SK-MEL-5 (cell line): Measurements from ENCODE around the gene HS6ST1. TPM values are rescaled to one million over a fixed set of nuclear protein-coding genes. Genes with fewer than 3 reads are reported as not detected.
"Not testable (repeated sequence)": the region's sequence is repeated elsewhere in the genome, so short reads cannot be mapped to it uniquely, and the experiment has no call there.

ENCODE experiments used
- DNase-seq: peaks from one replicate; pipeline ENCODE4 v3.0.0-alpha.2; 2016; ENCODE audit warnings: low read depth, low spot score
- in situ Hi-C: cut with HindIII; loops from 2 replicates; pipeline ENCODE4 v1.10.0; 2016; ENCODE audit warnings: low sequenced_read_pairs, high pct_unique_total_duplicates, low pct_unique_long_range_greater_than_20kb
- total RNA-seq: library from RNA; depleted of rRNA; stranded (reverse); fragments of >200 nt; shearing (Covaris generic); gene quantifications from 2 replicates; pipeline ENCODE4 v1.2.3, GENCODE V29; 2014

The HS6ST1 gene
- total RNA-seq, 1 experiment from 2014 or later, result 6.0 TPM

- no peak for DNase-seq
- in situ Hi-C loops, result no loop called here
These were observed 7.0 kb upstream of the HS6ST1 start for GRCh38 chr2:128325611-128326181.

DNA sequence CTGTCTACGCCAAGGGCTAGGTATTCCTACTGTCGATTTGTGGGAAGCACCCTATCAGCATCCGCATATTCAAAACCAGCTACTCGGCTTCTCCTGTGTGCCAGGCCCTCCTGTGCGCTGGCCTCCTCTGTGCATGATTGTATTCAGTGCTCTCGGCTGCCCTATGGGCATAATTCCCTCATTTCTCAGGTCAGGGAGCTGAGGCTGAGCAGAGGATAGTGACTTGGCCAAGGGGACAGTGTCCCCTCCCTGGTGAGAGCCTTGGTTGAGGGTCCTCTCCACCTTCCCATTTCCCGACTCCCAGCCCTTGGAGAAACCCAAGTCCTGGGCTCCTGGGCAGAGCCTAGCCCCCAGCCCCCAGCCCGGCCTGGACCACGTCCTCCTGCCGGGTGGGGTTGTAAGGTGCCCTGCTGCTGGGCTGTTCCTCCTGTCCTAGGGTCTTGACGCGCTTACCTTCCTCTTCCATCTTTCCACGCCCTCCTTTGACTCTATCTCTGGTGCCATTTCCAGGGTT lies 6.3 kb upstream of the HS6ST1 start:
- in situ Hi-C loops, result no loop called here

DNA sequence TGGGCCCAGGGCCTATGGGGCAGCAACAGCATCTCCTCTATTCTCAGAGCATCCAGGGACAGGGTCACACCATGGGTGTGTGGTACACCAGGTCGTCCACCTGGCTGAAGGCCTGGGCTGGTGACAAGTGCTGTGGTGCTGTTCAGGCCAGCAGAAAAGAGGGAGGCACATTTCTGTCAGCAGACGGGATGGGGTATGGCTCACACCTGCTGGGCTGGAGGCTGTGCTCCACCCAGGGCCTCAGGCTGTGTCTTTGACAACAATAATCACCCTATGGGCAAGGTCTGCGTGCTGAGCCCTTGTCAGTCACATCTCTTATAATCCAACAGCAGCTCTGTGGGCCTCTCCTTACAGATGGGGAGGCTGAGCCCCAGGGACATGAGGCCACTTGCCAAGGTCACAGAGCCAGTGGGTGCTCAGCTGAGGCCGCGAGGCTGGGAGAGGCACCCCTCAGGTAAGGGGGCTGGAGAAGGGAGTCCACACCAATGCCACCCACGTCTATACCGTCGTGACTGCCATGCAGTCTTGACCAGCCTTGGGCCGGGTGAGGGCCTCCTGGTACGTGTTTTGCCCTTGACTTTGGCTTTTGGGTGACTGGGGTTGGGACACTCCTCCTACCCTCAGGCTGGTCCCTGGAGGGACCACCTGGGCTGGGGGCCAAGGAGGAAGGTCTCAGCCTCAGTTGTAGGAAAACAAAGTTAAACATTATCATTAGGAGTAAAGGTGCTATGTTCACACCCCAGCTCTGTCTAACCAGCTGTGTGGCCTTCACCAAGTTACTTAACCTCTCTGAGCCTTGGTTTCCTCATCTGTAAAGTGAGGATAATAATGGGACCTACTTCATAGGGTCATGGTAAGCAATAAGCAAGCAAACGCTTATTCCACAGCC lies 5.6 kb upstream of the HS6ST1 start:
- DNase-seq, result no peak
- in situ Hi-C loops, result no loop called here

More for the DNA sequence above, 6.3 kb upstream of the HS6ST1 start:
- no peak for DNase-seq

DNA sequence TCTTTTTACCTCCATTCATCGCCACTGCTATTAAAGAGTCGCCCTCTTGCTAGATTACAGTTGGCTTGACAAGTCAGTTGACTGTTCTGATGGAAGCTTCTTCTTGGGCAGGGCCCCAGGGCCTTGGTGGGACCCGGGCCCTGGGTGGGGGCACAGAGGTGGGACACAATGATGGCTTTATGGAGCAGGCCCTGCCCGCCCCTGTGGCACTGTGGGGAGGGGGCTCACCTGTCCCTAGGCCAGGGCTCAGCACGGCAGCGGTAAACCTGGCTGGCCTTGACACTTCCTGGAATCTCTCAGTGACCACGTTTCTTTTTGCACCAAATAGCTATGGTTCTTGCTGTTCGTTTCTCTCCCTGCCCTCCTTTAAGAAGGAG lies 4.9 kb upstream of the HS6ST1 start:
- DNase-seq, result no peak
- in situ Hi-C loops, result no loop called here

DNA sequence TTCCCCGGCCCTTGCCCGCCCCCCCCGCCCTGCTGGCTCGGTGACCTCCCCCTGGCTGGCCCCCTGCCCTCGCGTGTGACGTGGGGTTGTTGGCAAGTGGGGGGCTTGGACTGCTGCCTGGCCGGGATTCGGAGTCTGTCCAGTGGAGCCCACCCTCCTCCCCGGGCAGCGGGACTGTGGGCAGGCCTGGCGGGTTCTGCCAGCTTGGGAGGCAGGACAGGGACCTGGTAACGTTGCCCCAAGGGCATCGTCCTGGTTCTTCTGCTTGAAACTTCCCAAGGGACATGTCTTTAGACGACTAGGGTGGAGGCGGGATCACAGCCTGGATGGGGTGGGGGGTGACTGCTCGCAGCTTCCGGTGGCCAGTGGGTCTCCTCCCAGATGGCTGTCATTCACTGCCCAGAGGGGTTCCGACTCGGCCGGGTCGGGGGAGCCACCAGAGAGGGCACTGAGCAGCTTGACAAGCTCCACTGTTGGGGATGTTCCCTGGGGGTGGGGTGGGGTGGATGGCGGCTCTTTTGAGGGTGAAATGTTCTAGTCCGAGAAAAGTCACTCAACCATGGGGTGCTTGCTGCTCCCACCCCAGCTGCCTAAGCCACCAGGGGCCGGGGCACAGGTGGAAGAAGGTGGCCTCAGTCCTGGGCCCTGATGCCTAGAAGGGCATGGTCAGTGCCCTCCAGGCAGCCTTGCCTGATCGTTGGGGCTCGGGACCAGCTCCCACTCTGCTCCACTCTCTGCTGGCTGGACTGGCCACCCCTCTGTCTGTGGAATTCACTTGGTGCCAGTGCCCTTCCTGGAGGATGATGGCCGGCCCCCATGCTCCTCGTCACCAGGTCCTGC lies 4.3 kb upstream of the HS6ST1 start:
- in situ Hi-C loops, result no loop called here
- no peak for DNase-seq

DNA sequence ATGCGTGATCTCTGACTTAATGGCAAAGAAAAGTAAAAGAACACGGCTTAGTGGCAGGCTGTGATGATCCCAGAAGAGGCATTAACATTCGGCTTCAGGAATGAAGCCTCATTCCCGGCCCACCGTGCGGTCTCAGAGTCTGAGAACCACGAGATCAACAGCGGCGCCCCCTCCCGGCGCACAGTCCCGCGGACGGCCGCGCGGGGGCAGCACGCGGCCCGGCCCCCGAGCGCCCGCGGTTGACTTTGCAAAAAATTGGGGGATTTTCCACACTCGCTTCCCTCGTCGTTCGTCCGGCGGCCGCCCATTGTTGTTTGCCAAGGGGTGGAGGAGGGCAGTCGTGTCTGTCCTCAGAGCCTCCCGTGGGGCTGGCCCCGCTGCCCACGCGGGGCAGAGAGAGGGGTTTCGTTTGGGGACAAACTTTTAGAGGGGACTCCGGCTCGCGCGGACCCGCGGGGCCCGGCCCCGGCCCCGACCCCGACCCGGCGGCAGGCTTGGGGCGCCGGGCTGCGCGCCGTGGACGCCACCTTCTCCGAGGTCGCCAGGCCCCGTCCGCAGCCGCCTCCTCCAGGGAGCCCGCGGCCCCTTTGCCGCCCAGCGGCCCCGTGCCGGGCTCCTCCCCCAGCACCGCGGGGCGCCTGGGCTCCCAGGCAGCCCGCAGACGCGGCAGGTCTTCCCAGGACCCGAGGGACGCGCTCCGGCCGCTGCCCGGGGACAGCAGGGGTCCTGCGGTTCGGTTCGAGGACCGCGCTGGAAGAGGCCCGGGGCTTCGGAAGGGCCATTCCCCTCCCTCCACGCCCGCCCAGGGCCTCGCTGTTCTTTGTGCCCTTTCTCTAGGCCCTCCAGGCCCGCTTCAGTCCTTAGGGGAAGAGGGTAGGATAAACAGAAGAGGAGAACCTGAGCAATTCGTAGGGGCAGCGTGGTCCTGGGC lies 3.4 kb upstream of the HS6ST1 start:
- in situ Hi-C loops, result no loop called here
- DNase-seq, result peak; percentile 75

DNA sequence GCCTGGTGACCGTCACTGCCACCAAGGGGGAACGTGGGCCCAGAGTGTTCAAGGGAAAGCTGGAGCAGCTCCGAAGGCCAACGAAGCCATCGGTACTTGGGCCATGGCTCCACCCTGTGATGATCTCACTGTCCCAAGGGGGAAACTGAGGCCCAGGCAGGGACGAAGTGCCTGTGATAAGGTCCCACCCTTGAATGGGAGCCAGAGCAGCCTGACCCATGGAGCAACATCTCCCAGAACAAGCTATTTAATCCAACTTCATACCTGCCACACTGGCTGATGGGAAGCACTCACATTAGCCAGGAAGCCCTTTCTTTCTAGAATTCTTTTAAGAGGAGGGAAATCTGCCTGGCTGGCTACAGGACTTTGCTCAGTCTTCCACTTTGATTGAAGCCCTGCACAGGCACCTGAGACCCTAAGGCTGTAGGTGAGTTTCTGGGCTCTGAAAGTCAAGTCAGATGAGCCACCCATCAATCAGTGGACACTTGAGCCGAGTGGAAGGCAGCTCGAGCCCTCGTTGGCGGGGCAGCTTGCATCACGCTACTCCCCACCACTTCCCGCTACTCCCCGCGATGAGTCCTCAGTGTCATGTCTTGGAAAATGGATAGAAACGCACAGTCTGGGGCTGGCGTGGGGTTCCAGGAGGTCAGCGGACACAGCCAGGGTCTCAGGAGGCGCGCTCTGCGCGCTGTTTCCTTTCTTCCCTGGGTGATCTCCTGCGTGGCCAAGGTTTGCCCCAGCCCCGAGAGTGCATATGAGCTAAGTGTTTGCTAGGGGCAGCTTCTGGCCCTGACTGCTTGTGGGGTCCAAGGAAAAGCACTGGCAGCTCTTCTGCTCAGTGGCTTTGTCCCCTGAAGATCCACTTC lies 2.5 kb upstream of the HS6ST1 start:
- in situ Hi-C loops, result no loop called here
- no peak for DNase-seq

- in situ Hi-C loops, result no loop called here
- DNase-seq, result no peak
These were observed 1.7 kb upstream of the HS6ST1 start for GRCh38 chr2:128320192-128320905.

GRCh38 chr2:128319631-128320191 lies 1.0 kb upstream of the HS6ST1 start:
- in situ Hi-C loops, result no loop called here
- no peak for DNase-seq

GRCh38 chr2:128318245-128318644 lies 423 bp downstream of the HS6ST1 start:
- in situ Hi-C loops, DNase-seq: not testable (repeated sequence)

DNA sequence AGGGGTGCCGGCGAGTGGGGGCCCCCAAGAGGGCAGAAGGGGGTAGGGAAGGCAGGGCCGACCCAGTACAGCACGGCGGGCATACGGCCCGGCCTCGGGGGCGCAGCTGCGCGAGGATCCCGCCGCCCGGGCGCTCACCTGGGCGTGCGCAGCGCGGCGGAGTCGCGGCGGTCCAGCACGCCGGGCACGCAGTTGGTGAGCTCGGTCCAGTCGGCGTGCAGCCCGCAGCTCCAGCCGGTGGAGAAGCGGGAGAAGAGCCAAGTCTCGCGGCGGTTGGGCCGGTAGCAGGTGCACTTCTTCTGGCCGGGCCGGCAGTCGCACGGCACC lies 806 bp downstream of the HS6ST1 start:
- in situ Hi-C loops, DNase-seq: not testable (repeated sequence)

DNA sequence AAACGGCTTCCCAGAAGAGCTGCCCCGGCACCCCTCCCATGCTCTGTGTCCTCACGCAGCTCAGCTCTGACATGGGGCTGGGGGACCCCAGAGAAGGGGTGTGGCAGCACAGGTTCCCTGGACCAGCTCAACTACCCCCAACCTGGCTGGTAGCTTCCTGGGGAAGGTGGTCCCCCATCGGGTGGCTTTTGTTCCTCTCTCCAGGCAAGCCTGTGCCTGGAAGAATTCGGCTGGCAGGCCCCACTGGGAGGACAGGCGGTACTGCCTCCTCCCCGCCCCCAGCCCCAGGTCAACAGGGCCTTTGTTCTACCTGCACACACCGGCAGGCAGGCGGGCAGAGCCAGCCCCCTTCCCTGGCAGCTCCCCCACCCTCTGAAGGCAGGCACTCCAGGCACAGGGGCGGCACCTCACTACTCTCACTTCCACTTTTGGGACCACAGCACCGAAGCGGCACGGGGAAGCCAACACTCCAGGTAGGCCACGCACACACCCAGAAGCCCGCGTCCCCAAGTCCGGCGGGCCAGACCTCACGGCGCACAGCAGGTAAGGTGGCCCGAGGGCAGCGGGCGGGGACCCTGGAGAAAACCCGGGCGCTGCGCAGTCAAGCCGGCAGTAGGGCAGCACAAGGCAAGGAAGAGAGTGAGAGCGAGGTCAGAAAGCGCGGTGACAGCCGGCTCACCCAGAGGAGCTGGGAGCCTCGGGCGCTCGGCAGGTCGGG lies 1.3 kb downstream of the HS6ST1 start:
- in situ Hi-C loops, result no loop called here
- DNase-seq, result no peak

- no peak for DNase-seq
- in situ Hi-C loops, result no loop called here
These were observed 1.9 kb downstream of the HS6ST1 start for GRCh38 chr2:128316777-128317180.

- in situ Hi-C loops, result no loop called here
- DNase-seq, result no peak
These were observed 2.6 kb downstream of the HS6ST1 start for GRCh38 chr2:128315829-128316776.
